Caco-2 (cell line): ENCODE data around the gene ENTREP3. TPM values are rescaled to one million over a fixed set of nuclear protein-coding genes. Genes with fewer than 3 reads are reported as not detected.

Experiments
- BruUV-seq: library from RNA; stranded (reverse); fragments of 400-500 nt; replicated peaks from 2 replicates; lab custom pipeline; 2021; lab: Mats Ljungman, UMichigan
- CTCF ChIA-PET: fragments of 300-600 bp; sonication (Branson Sonifier 250); formaldehyde crosslinking; loops from one replicate; lab custom pipeline; 2022; ENCODE audit warnings: antibody characterized with exemption; lab: Charles Lee
- POLR2A ChIA-PET: fragments of 300-600 bp; sonication (Branson Sonifier 250); formaldehyde crosslinking; loops from one replicate; lab custom pipeline; 2022; ENCODE audit warnings: antibody characterized with exemption; lab: Charles Lee
- DNase-seq, 2 experiments: peaks; one replicate each; pipeline versions ENCODE4 v3.0.0 to v3.0.0-alpha.2; 2020 to 2022
- H3K27me3 ChIP-seq: replicated peaks from 2 replicates; pipeline ENCODE4 v1.6.0; 2011; ENCODE audit warnings: low read length; ENCODE audit not compliant: control insufficient read depth, insufficient read depth
- H3K36me3 ChIP-seq: 2 replicates; pipeline ENCODE4 v1.5.1; 2011; ENCODE audit warnings: low read length; ENCODE audit not compliant: control insufficient read depth, insufficient read depth
- H3K4me1 ChIP-seq: fragments of 250-450 bp; sonication (Bioruptor Pico); 2 replicates; pipeline ENCODE4 v1.5.1; 2020; ENCODE audit warnings: mild to moderate bottlenecking
- H3K4me3 ChIP-seq: 2 replicates; pipeline ENCODE4 v1.5.1; 2011; ENCODE audit warnings: low read depth, mild to moderate bottlenecking, control low read depth, low read length
- H3K9me3 ChIP-seq: fragments of 250-450 bp; sonication (Bioruptor Pico); 2 replicates; pipeline ENCODE4 v1.5.1; 2020; ENCODE audit warnings: mild to moderate bottlenecking, moderate library complexity
- H3K27ac Mint-ChIP-seq: one replicate; pipeline ENCODE4 v1.8.0; 2022; ENCODE audit warnings: mixed read lengths; ENCODE audit not compliant: unreplicated experiment
- H3K27me3 Mint-ChIP-seq: one replicate; pipeline ENCODE4 v1.8.0; 2022; ENCODE audit warnings: mixed read lengths; ENCODE audit not compliant: insufficient read depth, unreplicated experiment
- H3K36me3 Mint-ChIP-seq: one replicate; pipeline ENCODE4 v1.8.0; 2022; ENCODE audit warnings: mild to moderate bottlenecking, mixed read lengths; ENCODE audit not compliant: insufficient read depth, unreplicated experiment
- H3K4me1 Mint-ChIP-seq: one replicate; pipeline ENCODE4 v1.8.0; 2022; ENCODE audit warnings: low read depth, mixed read lengths; ENCODE audit not compliant: unreplicated experiment
- H3K4me3 Mint-ChIP-seq: one replicate; pipeline ENCODE4 v1.8.0; 2022; ENCODE audit warnings: mild to moderate bottlenecking, moderate library complexity, mixed read lengths; ENCODE audit not compliant: unreplicated experiment
- H3K9me3 Mint-ChIP-seq: one replicate; pipeline ENCODE4 v1.8.0; 2022; ENCODE audit warnings: mixed read lengths; ENCODE audit not compliant: unreplicated experiment
- CTCF ChIP-seq, 2 experiments: fragments of 200-600 bp in 1 of 2; IDR thresholded peaks; 1 replicate in 1 of 2; 2 replicates in 1 of 2; pipeline versions ENCODE4 v1.5.1 to v1.8.0; 2011 to 2022; ENCODE audit warnings: antibody characterized with exemption in 1 of 2, control low read depth in 1 of 2, inconsistent platforms in 1 of 2, low read depth in 1 of 2, low read length in 1 of 2, mild to moderate bottlenecking in 1 of 2, moderate library complexity in 1 of 2; ENCODE audit not compliant: insufficient read depth in 1 of 2, severe bottlenecking in 1 of 2, unreplicated experiment in 1 of 2
- intact Hi-C: fragments of 100-400 bp; cut with micrococcal nuclease; formaldehyde crosslinking; loops from one replicate; pipeline ENCODE4 v1.10.0; 2022; ENCODE audit not compliant: unreplicated experiment
- total RNA-seq: library from RNA; stranded (reverse); gene quantifications from 2 replicates; pipeline ENCODE4 v1.2.3, GENCODE V29; 2022

ENTREP3 gene
- total RNA-seq, 1 experiment from 2014 or later = 33.1 TPM

- no TSS peak for BruUV-seq
- Mint-ChIP-seq H3K36me3 (peaks cover 96% of the 10 kb centered on the region), H3K4me1 (peaks cover 8% of the 10 kb centered on the region), H3K27ac (no peak overlapping the region), H3K9me3 (no peaks in the 10 kb centered on the region), H3K27me3 (no peaks in the 10 kb centered on the region), H3K4me3 (no peak overlapping the region)
- DNase-seq = no peak
- H3K4me1 ChIP-seq = peaks cover 4% of the 10 kb centered on the region; the same call in 1 of the 2 replicates
- H3K4me3 ChIP-seq = no peak overlapping the region
- no peaks in the 10 kb centered on the region for H3K9me3 ChIP-seq
- peaks cover 13% of the 10 kb centered on the region for H3K36me3 ChIP-seq
- ChIA-PET POLR2A (no interaction called here), CTCF (no interaction called here)
- intact Hi-C loops = no loop called here
- no peaks in the 10 kb centered on the region for H3K27me3 ChIP-seq
- TF ChIP-seq CTCF (IDR thresholded peaks at IDR 0.05; ENCODE audit: insufficient read depth in 1 of 2, low read depth in 1 of 2, low read length in 1 of 2, severe bottlenecking in 1 of 2, unreplicated experiment in 1 of 2) = no peak
Measured at GRCh38 chr1:155267373-155267772, 12.1 kb upstream of the ENTREP3 start.

- Histone ChIP-seq H3K4me1 (peaks cover 4% of the 10 kb centered on the region; the same call in 1 of the 2 replicates), H3K27me3 (no peaks in the 10 kb centered on the region), H3K9me3 (no peaks in the 10 kb centered on the region), H3K36me3 (peaks cover 13% of the 10 kb centered on the region), H3K4me3 (no peak overlapping the region)
- TF ChIP-seq CTCF (IDR thresholded peaks at IDR 0.05; ENCODE audit: insufficient read depth in 1 of 2, low read depth in 1 of 2, low read length in 1 of 2, severe bottlenecking in 1 of 2, unreplicated experiment in 1 of 2) = no peak
- Mint-ChIP-seq H3K9me3 (no peaks in the 10 kb centered on the region), H3K36me3 (peaks cover 96% of the 10 kb centered on the region), H3K27ac (no peak overlapping the region), H3K4me1 (peaks cover 16% of the 10 kb centered on the region), H3K27me3 (no peaks in the 10 kb centered on the region), H3K4me3 (no peak overlapping the region)
- no peak for DNase-seq
- ChIA-PET CTCF (no interaction called here), POLR2A (no interaction called here)
- no TSS peak for BruUV-seq
- intact Hi-C loops = no loop called here
Measured at GRCh38 chr1:155266553-155266952, 11.3 kb upstream of the ENTREP3 start.

- H3K36me3 Mint-ChIP-seq = peaks cover 91% of the 10 kb centered on the region
- POLR2A ChIA-PET = no interaction called here
- no peak for TF ChIP-seq CTCF (IDR thresholded peaks at IDR 0.05; ENCODE audit: insufficient read depth in 1 of 2, low read depth in 1 of 2, low read length in 1 of 2, severe bottlenecking in 1 of 2, unreplicated experiment in 1 of 2)
- intact Hi-C loops = no loop called here
- H3K27me3 ChIP-seq = no peaks in the 10 kb centered on the region
- peak overlapping the region; percentile 95 for H3K4me3 Mint-ChIP-seq
- H3K9me3 Mint-ChIP-seq = no peaks in the 10 kb centered on the region
- peaks cover 4% of the 10 kb centered on the region for H3K4me1 ChIP-seq
- CTCF ChIA-PET = no interaction called here
- no peaks in the 10 kb centered on the region for H3K27me3 Mint-ChIP-seq
- H3K27ac Mint-ChIP-seq = peak overlapping the region; percentile 94
- no peak for DNase-seq
- H3K36me3 ChIP-seq = peaks cover 3% of the 10 kb centered on the region
- H3K4me3 ChIP-seq = no peak overlapping the region
- no peaks in the 10 kb centered on the region for H3K9me3 ChIP-seq
- BruUV-seq = no TSS peak
- peaks cover 23% of the 10 kb centered on the region for H3K4me1 Mint-ChIP-seq
Measured at GRCh38 chr1:155263067-155263466, 7.8 kb upstream of the ENTREP3 start.
